HL-60 (cell line): ENCODE results near the gene MYO1A.

Experiments used
- DNase-seq, 2 experiments: peaks; one replicate each; pipeline ENCODE4 v3.0.0-alpha.2; 2010 to 2020; ENCODE audit warnings: low read depth in 1 of 2, low spot score in 1 of 2
- H3K27ac ChIP-seq: fragments of 250-450 bp; sonication (Bioruptor Pico); replicated peaks from 2 replicates; pipeline ENCODE4 v1.5.1; 2020; ENCODE audit warnings: mild to moderate bottlenecking, moderate library complexity
- H3K27me3 ChIP-seq: fragments of 250-450 bp; sonication (Bioruptor Pico); 2 replicates; pipeline ENCODE4 v1.5.1; 2021; ENCODE audit warnings: mild to moderate bottlenecking, moderate library complexity; ENCODE audit not compliant: insufficient read depth, poor library complexity, severe bottlenecking
- H3K4me3 ChIP-seq: replicated peaks from 2 replicates; pipeline ENCODE4 v1.5.1; 2011; ENCODE audit warnings: mild to moderate bottlenecking, control low read depth, low read length; ENCODE audit not compliant: insufficient read depth
- CTCF ChIP-seq: IDR thresholded peaks from one replicate; pipeline ENCODE4 v1.5.1; 2011; ENCODE audit warnings: low read length, control low read depth, inconsistent platforms; ENCODE audit not compliant: insufficient read depth
- GABPA ChIP-seq: IDR thresholded peaks from 2 replicates; pipeline ENCODE4 v1.6.1; 2012; ENCODE audit warnings: low read depth
- POLR2AphosphoS5 ChIP-seq: IDR thresholded peaks from 2 replicates; pipeline ENCODE4 v1.6.1; 2012; ENCODE audit warnings: low read depth
- REST ChIP-seq: IDR thresholded peaks from 2 replicates; pipeline ENCODE4 v1.6.1; 2012; ENCODE audit warnings: low read depth; ENCODE audit not compliant: insufficient replicate concordance
- SPI1 ChIP-seq: IDR thresholded peaks from 2 replicates; pipeline ENCODE4 v1.6.1; 2012; ENCODE audit warnings: low read depth, mild to moderate bottlenecking, borderline replicate concordance

MYO1A gene

GRCh38 chr12:56998316-56998715, 51.6 kb downstream of the MYO1A start:
- no peak for DNase-seq

GRCh38 chr12:56996793-56997545, 53.0 kb downstream of the MYO1A start:
- H3K27me3 ChIP-seq = no peaks in the 10 kb centered on the region
- no peak for DNase-seq
- H3K4me3 ChIP-seq = no peak overlapping the region
- H3K27ac ChIP-seq = no peak overlapping the region
- no peak for TF ChIP-seq POLR2AphosphoS5

More at GRCh38 chr12:56998316-56998715, 51.6 kb downstream of the MYO1A start:
- no peak overlapping the region for H3K4me3 ChIP-seq
- TF ChIP-seq GABPA = no peak
- TF ChIP-seq SPI1 = no peak
- H3K27ac ChIP-seq = no peak overlapping the region
- H3K27me3 ChIP-seq = no peaks in the 10 kb centered on the region

GRCh38 chr12:56995930-56996496, 53.9 kb downstream of the MYO1A start:
- no peak for TF ChIP-seq GABPA
- no peak for TF ChIP-seq SPI1
- DNase-seq = no peak
- no peaks in the 10 kb centered on the region for H3K27me3 ChIP-seq
- H3K4me3 ChIP-seq = no peak overlapping the region
- H3K27ac ChIP-seq = no peak overlapping the region

GRCh38 chr12:56995201-56995929, 54.6 kb downstream of the MYO1A start:
- no peak for DNase-seq
- TF ChIP-seq CTCF = no peak
- Histone ChIP-seq H3K27me3 (no peaks in the 10 kb centered on the region), H3K4me3 (no peak overlapping the region), H3K27ac (no peak overlapping the region)

GRCh38 chr12:56994231-56994746, 55.6 kb downstream of the MYO1A start:
- TF ChIP-seq REST = no peak
- no peak for TF ChIP-seq GABPA
- TF ChIP-seq POLR2AphosphoS5 = no peak
- TF ChIP-seq CTCF = no peak
- TF ChIP-seq SPI1 = no peak
- no peak for DNase-seq
- Histone ChIP-seq H3K4me3 (no peak overlapping the region), H3K27me3 (no peaks in the 10 kb centered on the region), H3K27ac (no peak overlapping the region)

GRCh38 chr12:56993346-56993745, 56.6 kb downstream of the MYO1A start:
- no peak for TF ChIP-seq GABPA
- TF ChIP-seq POLR2AphosphoS5 = no peak
- no peak for TF ChIP-seq SPI1
- TF ChIP-seq CTCF = no peak
- no peak for TF ChIP-seq REST
- no peak overlapping the region for H3K27ac ChIP-seq
- H3K27me3 ChIP-seq = no peaks in the 10 kb centered on the region
- no peak overlapping the region for H3K4me3 ChIP-seq
- DNase-seq = no peak
